HG03575 (cell line): ENCODE measurements around the gene KIF26B.

Source experiments
- ATAC-seq: cut with Tn5 transposase; IDR thresholded peaks from one replicate; pipeline ENCODE4 v1.9.1; 2021; ENCODE audit not compliant: unreplicated experiment, insufficient number of reproducible peaks, low FRiP score; ENCODE audit errors: extremely low read depth

KIF26B gene

DNA sequence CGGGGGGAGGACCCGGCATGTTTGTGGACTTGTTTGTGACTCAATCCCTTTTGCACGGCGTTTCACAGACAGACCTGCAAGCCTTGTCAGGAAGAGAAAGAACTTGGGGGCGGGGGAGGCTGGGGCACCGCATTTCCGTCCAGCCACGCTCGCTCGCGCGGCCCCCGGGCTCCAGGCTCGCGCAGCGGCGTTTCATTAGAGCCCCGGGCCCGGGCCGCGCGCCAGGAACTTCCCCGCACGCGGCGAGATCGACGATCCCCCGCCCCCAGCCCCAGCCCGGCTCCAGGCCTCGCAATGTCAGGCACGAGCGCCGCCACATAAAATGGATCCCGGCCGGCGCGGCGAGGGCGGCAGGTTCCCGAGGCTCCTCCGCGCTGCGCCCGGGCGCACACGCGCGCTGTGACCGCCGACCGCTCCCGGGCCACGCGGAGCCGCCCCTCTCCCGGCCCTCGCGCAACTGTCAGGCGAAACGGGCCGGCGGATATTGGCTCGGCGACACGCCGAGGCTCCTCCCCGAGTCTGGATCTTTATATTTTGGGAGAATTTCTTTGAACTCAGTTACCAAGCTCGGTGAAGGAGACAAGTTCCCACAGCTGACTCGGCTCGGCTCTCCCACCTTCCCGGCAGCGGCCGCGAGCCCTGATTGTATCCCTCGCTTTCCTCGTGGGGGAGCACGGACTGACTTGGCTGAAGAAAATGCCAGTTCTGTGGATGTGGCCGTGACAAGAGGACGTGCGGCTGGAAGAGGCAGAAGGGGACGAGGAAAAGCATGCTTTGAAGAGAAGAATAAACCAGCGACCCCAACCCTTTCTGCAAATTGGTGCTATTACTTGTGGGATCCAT lies at the start of gene KIF26B:
Gene KIF26B, plus strand, starts transcription at position 557 of the 843 bp plus-strand sequence. CDS start 440 bp downstream, outside the sequence.
- no peak for ATAC-seq

DNA sequence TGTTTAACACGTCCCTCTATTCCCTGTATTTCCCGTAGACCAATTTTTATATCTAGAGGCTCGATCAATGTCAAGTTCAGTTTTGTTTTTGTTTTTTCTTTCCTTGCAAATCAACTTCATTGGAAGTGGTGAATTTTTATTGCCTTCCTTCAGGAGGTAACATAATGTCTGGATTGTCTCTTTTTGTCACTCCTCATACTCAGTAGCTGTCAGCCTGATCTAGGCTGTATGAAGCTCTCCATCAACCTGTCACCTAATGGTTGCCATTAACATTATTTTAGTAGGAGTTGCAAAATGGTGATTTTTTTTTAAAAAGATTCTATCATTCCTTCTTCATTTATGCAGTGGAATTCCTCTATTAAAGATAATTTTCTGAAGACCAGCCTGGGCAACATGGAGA lies 49.7 kb upstream of the KIF26B start:
- no peak for ATAC-seq

DNA sequence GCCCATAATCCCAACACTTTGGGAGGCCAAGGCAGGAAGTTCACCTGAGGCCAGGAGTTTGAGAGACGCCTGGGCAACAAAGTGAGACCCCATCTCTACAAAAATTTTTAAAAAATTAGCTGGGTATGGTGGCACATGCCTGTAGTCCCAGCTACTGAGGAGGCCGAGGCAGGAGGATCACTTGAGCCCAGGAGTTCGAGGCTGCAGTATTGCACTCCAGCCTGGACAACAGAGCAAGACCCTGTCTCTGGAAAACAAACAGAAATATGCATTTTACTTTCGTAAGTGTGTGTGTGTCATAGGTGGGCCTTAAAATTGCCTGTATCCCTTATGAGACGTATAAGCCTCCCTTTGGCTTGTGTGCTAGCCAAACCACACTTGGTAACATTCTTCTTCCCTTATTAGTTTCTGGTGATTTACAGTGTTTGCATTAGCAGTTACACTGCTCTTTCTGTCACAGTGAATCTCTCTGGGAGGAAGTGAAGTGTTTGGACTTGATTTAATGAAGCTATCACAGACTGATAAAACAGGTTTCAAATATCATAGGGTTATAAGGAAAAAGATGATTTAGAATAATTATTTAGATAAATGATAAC lies 48.9 kb upstream of the KIF26B start:
- ATAC-seq, result no peak

DNA sequence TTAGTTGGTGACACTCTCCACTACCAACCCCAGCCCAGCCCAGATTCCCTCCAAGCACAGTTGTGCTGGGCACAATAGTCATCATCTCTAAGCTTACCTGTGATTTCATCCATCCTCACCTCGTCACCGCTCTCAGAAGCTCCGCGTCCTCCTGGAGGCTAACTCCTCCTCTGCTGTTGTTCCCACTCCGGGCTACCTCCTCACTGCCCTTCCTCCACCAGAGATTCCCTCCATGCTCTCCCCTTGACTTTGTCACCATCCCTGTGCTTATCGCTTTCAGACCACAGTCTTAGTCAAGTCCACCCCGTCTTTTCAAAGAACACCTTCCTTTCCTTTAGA lies 47.0 kb upstream of the KIF26B start:
- no peak for ATAC-seq

- ATAC-seq, result no peak
Observed at GRCh38 chr1:245108246-245108645, 46.5 kb upstream of the KIF26B start.

GRCh38 chr1:245108909-245109308 lies 45.9 kb upstream of the KIF26B start:
- no peak for ATAC-seq

DNA sequence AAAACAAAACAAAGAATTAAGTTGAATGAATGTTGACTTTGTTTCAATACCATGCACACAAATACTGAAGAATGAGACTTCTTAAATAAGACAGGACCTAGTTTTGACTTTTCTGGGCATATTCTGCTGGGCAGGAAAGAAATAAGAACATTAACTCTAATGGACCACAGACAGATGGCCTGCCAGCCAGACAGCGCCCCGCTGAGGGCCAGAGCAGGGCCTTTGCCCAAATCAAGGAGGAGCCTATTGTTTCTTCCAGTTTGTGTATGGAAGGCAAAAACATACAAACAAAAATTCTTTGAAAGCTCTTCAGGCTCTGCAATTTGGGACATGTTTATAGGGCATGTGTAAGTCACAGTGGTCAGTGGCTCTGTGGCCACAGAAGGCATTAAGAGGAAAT lies 44.4 kb upstream of the KIF26B start:
- no peak for ATAC-seq

- no peak for ATAC-seq
Observed at GRCh38 chr1:245111073-245111472, 43.7 kb upstream of the KIF26B start.

DNA sequence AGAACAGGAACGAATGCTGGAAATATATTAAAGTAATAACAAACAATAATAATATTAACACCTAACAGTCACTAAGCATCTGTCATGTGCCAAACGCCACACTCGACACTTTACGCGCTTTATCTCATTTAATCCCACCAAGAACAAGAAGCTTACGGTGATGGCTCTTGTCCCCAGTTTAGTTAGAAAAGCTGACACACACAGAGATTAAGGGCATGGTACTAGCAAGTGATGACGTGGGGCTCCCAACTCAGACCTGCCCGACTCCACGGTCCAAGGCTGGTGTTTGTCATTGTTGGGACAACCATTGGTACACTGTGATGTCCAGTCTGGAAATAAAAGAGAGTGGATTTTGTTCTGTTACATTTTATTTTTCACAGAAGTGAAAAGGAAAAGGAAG lies 41.1 kb upstream of the KIF26B start:
- ATAC-seq, result no peak

DNA sequence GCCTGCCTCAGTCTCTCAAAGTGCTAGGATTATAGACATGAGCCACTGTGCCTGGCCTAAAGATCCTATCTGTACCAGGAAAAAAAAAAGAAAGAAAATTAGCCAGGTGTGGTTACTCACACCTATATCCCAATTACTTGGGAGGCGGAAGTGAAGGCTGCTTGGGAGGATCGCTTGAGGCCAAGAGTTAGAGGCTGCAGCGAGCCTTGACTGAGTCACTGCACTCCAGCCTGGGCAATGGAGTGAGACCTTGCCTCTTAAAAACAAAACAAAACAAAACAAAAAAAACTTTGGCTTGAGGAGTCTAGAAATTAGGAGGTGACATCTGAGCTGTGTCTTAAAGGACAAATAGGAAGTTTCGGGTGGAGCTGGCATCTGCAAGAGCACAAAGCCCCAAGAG lies 38.7 kb upstream of the KIF26B start:
- no peak for ATAC-seq

DNA sequence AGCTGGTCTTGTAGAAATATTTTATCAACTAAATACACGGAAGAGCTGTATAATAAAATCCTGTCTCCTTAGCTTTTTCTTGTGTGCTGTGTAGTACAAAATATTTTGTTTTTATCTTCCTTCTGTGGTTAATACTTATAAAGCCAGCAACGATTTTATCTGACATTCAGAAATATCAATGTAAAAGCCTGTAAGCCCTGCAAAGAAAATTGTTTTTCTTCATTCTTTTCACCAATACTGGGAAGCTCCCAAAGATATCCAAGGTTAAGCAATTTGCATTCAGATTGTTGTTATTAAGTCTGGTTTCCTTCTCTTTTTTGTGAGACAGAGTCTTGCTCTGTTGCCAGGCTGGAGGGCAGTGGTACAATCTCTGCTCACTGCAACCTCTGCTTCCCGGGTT lies 38.0 kb upstream of the KIF26B start:
- no peak for ATAC-seq

DNA sequence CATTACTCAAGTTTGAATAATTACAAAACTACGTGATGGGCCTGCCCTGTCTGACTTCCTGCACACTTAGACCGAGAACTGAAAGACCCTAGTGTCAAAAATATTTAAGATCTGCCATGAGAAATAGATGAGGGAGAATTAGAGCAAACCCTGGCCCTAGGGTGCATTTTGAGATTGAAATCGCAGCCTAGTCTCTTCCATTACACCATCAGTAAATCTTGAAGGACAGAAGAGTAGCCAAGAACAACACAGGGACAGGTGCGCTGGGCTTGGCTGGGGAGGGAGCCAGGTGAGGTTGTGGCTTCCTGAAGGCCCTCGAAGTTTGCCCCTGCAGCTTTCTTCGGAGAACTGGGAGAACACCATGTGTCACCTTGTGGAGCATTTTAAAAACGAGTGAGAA lies 36.7 kb upstream of the KIF26B start:
- ATAC-seq, result no peak

GRCh38 chr1:245118806-245119205 lies 36.0 kb upstream of the KIF26B start:
- ATAC-seq, result no peak

- ATAC-seq, result no peak
Observed at GRCh38 chr1:245121523-245121922, 33.3 kb upstream of the KIF26B start.

- ATAC-seq, result no peak
Observed at GRCh38 chr1:245124241-245124640, 30.5 kb upstream of the KIF26B start.

DNA sequence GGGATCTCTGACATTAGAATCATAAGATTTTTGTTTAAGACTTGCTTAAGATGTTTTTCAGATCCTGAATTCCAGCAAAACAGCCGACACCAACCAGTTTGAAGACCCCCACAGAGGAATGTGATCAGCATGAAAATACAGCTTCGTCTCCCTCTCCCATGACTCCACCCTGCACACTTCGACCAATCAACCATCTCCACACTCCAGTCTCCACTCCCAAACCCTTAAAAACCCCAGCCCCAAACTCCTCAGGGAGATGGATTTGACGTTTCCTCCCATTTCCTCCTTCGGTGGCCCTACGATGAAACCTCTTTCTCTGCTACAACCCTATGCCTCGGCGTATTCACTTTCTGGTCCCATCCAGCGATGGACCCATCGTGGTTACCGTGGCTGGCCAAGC lies 30.1 kb upstream of the KIF26B start:
- ATAC-seq, result no peak

GRCh38 chr1:245126530-245126929 lies 28.3 kb upstream of the KIF26B start:
- no peak for ATAC-seq

DNA sequence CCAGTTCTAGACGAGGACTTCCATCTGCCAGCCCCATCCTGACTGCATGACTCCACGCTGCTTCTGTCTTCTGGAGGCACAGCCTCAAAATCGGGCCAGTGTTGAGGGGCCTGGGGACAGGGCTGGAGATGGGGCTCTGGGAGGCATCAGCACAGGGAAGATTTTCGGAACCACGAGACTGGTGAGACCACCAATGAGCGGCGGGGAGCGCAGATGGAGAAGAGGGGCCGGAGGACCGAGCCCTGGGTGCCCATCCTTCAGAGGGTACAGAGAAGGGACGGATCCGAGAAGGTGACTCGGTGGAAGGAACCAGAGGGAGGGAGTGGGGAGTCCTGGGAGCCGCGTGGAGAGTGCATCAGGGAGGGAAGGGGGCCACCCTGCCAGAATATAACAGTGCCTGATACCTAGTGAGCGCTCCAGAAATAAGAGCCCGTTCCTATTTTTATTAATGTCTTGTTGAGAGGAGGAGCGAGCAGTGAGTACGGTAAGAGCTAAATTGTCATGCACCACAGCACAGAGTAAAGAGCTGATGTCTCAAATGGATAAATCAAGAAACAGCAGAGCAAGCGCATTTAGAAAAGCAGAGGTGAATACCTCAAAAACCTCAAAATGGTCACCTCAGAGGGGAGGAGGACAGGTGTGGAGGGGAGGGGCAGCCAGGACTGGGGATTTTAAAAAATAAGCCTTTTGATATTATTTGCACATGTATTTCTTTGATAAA lies 26.2 kb upstream of the KIF26B start:
- no peak for ATAC-seq

DNA sequence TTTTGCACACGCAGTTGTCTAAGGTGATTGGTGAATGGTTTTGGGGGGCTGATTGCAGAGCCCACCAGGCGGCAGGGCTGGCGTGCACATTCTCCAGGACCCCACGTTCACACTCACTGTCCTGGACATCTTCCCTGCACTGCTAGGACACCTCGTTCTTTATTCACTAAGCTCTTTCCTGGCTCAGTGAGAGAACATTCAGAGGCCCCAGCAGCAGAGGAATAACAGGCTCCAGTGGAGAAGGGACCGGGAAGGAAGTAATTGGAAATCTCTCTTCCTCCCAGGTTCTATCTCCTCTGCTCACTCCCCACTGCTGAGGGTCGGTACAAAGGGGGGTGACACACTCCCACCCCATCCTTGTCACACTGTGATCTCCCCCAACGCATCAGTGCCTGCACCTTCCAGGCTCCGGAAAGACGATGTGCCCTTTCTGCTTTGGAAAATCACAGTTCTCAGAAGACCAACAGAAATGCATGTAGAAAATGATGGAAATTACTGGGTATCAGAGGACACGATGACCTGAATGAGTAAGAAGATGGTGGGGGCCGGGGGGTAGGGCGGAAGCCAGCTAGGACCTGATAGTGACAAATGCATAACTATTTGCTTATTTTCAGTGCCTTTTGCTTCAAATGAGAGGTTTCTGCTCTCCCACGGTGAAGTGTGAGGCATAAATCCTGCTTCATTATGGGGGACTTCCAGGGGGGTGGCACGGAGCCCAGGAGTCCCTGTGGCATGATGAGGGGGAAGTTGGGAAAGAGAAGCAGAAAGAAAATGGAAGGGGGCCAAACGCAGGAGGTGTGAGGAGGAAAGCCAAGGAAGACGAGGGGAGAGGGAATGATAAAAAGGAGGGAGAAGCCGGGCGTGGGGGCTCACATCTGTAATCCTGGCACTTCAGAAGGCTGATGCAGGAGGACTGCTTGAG lies 25.2 kb upstream of the KIF26B start:
- no peak for ATAC-seq
